NCI-H510A treated with DMSO at 0.1 percent for 48 hours (cell line): ENCODE data around the gene MATN1.
"Not testable (repeated sequence)": the region's sequence is repeated elsewhere in the genome, so short reads cannot be mapped to it uniquely, and the experiment has no call there.

ENCODE experiments used
- DNase-seq: peaks from one replicate; lab custom pipeline; 2025; lab: John Stamatoyannopoulos, UW

Gene MATN1

GRCh38 chr1:30696831-30697230 is 26.6 kb downstream of the MATN1 start:
- no peak for DNase-seq

- DNase-seq: no peak
These were observed 27.9 kb downstream of the MATN1 start for GRCh38 chr1:30695439-30695841.

- DNase-seq: no peak
These were observed 28.9 kb downstream of the MATN1 start for GRCh38 chr1:30694280-30695175.

GRCh38 chr1:30693822-30694221 is 29.6 kb downstream of the MATN1 start:
- DNase-seq: no peak

GRCh38 chr1:30693366-30693765 is 30.0 kb downstream of the MATN1 start:
- no peak for DNase-seq

GRCh38 chr1:30692948-30693301 is 30.5 kb downstream of the MATN1 start:
- DNase-seq: no peak

- no peak for DNase-seq
These were observed 31.0 kb downstream of the MATN1 start for GRCh38 chr1:30692201-30692947.

GRCh38 chr1:30691480-30691879 is 31.9 kb downstream of the MATN1 start:
- no peak for DNase-seq

GRCh38 chr1:30689901-30690645 is 33.3 kb downstream of the MATN1 start:
- DNase-seq: no peak

GRCh38 chr1:30688920-30689794 is 34.2 kb downstream of the MATN1 start:
- no peak for DNase-seq

- not testable (repeated sequence) for DNase-seq
These were observed 34.9 kb downstream of the MATN1 start for GRCh38 chr1:30688516-30688915.

GRCh38 chr1:30687886-30688285 is 35.5 kb downstream of the MATN1 start:
- no peak for DNase-seq

- no peak for DNase-seq
These were observed 37.0 kb downstream of the MATN1 start for GRCh38 chr1:30686236-30686935.

GRCh38 chr1:30685796-30686165 is 37.6 kb downstream of the MATN1 start:
- DNase-seq: no peak

GRCh38 chr1:30684881-30685795 is 38.2 kb downstream of the MATN1 start:
- DNase-seq: peak; percentile 82

- DNase-seq: no peak
These were observed 39.1 kb downstream of the MATN1 start for GRCh38 chr1:30684259-30684658.

- no peak for DNase-seq
These were observed 39.7 kb downstream of the MATN1 start for GRCh38 chr1:30683699-30684098.

- no peak for DNase-seq
These were observed 40.7 kb downstream of the MATN1 start for GRCh38 chr1:30682396-30683275.

- no peak for DNase-seq
These were observed 41.6 kb downstream of the MATN1 start for GRCh38 chr1:30681782-30682181.
